ENCODE measurements around the gene SGCD. TPM values are rescaled to one million over a fixed set of nuclear protein-coding genes. Genes with fewer than 3 reads are reported as not detected.
A peak's percentile ranks its signal among the peaks of the same experiment; 100 is the strongest.

Gene SGCD
- 7.9 and 11.7 TPM in 2 replicates for total RNA-seq (ENCODE audit: low replicate concordance)

DNA sequence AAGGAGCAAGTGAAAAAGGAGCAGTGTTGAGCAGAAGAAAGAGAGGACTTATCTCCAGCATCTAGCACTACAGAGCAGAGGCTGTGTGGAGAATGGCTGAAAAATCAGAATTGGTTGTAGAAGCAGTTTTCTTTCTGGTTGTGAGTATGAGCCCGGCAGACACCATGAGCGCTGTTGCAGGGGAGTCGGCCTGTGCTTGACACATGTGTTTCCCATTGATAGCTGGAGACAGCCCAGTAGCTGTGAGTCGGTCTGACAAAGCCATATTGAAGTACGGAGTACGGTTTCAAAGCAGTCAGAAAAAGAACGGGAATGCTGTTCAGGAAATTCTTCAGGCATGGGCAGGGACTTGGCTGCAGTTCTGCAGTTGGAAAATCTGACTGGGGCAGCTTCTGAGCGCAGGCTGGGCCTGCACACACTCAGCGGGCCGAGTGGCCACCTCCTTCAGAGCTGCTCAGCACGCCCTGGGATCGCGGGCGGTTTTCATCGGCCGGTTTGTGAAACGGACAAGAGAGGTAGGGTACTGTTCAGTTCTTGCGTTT is at the start of gene SGCD:
TSS of gene SGCD (plus strand) at position 447 of the 542 bp plus-strand sequence.
- H3K4me3 ChIP-seq (ENCODE audit: low read depth, low read length), result peak within 1 kb of the TSS; percentile 60
- peak; percentile 92 for DNase-seq (ENCODE audit: low read depth)
- TF ChIP-seq, protein P1, sequence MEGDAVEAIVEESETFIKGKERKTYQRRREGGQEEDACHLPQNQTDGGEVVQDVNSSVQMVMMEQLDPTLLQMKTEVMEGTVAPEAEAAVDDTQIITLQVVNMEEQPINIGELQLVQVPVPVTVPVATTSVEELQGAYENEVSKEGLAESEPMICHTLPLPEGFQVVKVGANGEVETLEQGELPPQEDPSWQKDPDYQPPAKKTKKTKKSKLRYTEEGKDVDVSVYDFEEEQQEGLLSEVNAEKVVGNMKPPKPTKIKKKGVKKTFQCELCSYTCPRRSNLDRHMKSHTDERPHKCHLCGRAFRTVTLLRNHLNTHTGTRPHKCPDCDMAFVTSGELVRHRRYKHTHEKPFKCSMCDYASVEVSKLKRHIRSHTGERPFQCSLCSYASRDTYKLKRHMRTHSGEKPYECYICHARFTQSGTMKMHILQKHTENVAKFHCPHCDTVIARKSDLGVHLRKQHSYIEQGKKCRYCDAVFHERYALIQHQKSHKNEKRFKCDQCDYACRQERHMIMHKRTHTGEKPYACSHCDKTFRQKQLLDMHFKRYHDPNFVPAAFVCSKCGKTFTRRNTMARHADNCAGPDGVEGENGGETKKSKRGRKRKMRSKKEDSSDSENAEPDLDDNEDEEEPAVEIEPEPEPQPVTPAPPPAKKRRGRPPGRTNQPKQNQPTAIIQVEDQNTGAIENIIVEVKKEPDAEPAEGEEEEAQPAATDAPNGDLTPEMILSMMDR (IDR thresholded peaks at IDR 0.05; ENCODE audit: insufficient read depth, low read length), result peak; percentile 21

DNA sequence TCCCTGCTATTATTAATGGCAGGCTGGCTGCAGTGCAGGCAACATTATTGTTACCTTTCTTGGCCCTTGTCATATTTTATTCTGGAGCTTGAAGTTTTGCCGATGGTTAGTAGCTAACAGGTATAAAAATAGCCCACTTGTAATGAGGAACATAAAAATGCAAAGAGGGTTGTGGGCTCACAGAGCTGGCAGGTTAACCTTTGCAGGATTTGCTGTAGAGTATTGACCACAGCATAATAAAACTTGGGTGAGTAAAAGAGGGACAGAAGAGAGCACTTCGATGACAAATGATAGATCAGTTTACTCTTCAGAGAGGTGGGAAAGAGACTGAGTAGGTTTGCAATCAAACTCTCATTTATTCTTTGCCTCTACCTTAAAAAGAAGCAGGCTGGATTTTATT is 49.7 kb upstream of the SGCD start:
- no peak overlapping the region for H3K4me3 ChIP-seq (ENCODE audit: low read depth, low read length)
- TF ChIP-seq, protein P1 (IDR thresholded peaks at IDR 0.05; ENCODE audit: insufficient read depth, low read length), result no peak
- DNase-seq (ENCODE audit: low read depth), result no peak

DNA sequence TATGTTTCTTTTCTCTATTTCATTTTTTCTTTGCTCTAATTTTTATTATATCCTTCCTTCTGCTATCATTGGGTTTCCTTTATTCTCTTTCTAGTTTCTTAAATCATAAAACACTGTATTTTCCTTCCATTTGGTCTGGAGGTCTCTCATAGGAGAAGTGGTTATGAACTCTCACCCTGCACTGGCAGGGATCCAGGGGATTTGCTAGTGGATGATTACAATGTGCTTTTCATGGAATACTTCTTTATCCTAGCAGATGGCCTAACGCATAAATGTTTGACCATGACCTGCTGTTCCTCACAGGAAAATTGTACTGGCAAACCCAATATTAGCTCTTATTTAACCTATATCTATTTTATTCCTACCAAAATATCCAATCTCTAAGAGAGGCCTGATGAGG is 31.5 kb upstream of the SGCD start:
- no peak overlapping the region for H3K4me3 ChIP-seq (ENCODE audit: low read depth, low read length)
- TF ChIP-seq, protein P1 (IDR thresholded peaks at IDR 0.05; ENCODE audit: insufficient read depth, low read length), result no peak
- no peak for DNase-seq (ENCODE audit: low read depth)

DNA sequence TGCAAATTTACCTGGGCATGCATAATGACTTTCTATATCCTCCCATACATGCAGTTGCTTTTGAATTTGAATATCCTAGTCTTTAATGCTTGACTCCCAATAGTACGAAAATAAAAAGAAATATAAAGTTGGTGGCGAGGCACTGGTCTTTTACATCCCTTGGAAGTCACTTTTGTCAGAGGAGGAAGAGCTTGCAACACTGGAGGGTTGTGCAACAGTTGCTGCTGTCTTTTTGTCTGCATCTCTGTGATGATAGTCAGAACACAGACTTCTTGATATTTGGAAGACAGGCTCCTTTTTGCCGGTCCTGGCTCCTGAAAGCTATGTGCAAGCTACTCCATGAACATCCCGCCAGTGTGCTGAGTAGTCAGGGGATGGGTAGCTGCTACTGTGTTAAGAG is 16.8 kb upstream of the SGCD start:
- no peak overlapping the region for H3K4me3 ChIP-seq (ENCODE audit: low read depth, low read length)
- TF ChIP-seq, protein P1 (IDR thresholded peaks at IDR 0.05; ENCODE audit: insufficient read depth, low read length), result no peak
- no peak for DNase-seq (ENCODE audit: low read depth)

DNA sequence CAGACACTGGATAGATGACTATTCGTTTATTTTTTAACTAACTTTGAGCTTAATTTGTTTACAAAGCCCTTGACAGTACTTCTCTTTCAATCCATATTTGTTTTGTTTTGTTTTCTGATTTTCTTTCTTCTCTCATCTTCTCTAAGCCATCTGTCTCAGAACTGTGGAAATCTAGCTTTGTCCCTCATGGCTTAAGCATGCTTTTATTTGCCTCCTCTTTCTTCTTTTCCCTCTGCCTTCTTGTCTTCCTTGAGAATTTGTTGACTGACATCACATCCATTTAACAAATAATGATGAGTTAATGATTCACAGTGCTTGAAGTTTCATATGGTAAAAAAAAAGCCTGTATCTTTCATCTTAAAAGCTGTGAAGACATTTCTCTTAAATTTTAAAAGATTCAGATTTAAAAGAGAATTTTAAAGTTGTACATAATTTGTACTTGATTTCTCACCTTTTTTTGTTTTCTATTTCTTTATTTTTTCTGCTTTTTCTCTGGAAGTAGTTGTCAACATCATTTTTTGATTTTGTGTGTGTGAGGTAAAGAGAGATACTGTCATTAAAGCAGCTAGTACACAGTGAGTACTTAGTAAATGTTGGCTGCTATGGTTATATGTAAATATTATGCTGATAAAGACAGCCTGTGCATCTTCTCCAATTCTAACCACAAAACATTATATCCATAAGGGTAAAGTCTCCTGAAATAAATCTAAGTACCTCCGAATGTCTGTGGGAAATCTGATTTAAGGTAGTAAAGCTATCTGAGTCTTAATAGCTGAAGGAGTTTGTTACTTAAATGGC is 13.9 kb upstream of the SGCD start:
- H3K4me3 ChIP-seq (ENCODE audit: low read depth, low read length), result no peak overlapping the region
- TF ChIP-seq, protein P1 (IDR thresholded peaks at IDR 0.05; ENCODE audit: insufficient read depth, low read length), result no peak
- DNase-seq (ENCODE audit: low read depth), result no peak

DNA sequence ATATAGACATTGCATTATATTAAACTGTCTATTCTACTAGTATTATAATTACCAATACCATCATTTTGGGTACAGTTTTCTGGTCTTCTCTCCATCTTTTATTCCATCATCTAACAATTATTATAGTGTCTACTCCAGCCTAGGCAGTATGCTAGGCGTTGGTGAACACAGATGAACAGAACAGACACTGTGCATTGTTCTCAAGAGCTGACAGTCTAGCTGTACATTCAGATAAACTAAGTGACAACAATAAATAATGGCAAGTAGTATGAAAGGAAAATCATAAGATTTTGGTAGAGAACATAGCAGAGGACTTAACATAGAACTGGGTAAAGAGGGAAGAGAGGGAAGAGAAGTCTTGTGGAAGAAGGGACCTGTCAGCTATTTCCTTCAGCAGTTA is 12.5 kb upstream of the SGCD start:
- TF ChIP-seq, protein P1 (IDR thresholded peaks at IDR 0.05; ENCODE audit: insufficient read depth, low read length), result no peak
- no peak overlapping the region for H3K4me3 ChIP-seq (ENCODE audit: low read depth, low read length)
- no peak for DNase-seq (ENCODE audit: low read depth)
